HG03045 (cell line): ENCODE results near the gene KEAP1.
"Not testable (repeated sequence)": the region's sequence is repeated elsewhere in the genome, so short reads cannot be mapped to it uniquely, and the experiment has no call there.

Experiments
- ATAC-seq: cut with Tn5 transposase; IDR thresholded peaks from one replicate; pipeline ENCODE4 v1.9.1; 2021; ENCODE audit warnings: mild to moderate bottlenecking, moderate library complexity; ENCODE audit not compliant: unreplicated experiment

The KEAP1 gene

DNA sequence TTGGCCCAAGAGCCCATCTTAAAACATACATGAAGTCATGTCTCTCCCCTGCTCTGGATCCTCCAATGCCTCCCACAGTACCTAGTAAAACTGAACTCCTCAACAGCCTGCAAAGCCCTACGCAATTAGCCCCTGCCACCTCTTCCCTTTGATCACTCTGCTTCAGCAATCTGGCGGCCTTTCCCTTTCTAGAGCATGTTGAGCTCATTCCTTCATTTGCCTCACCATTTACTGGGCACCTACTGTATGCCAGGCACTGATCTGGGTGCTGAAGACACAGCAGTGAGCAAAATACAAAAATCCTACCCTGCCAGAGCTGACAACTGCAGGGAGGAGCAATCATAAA lies 2.9 kb downstream of the KEAP1 start:
- ATAC-seq, result no peak

DNA sequence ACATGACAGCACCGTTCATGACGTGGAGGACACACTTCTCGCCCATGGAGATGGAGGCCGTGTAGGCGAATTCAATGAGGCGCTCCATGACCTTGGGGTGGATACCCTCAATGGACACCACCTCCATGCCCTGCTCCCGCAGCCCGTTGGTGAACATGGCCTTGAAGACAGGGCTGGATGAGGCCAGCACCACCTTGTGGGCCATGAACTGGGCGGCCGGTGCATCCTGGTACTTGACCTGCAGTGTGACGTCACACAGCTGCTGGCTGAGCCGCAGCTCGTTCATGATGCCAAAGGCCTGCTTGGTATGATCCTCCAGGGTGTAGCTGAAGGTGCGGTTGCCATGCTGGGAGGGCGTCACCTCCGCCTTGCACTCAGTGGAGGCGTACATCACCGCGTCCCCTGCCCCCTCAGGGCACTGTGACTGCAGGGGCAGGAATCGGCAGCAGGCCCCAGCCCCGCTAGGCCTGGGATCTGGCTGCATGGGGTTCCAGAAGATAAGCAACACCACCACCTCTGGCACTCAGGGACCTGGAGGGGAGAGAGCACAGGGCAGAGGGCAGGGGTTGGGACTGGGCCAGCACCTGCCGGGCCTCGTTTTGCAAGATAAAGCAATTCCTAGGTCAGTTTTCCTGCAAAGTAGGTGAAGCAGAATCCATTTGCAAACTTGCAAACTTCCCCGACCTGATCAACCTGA lies 3.5 kb downstream of the KEAP1 start:
- ATAC-seq, result no peak

DNA sequence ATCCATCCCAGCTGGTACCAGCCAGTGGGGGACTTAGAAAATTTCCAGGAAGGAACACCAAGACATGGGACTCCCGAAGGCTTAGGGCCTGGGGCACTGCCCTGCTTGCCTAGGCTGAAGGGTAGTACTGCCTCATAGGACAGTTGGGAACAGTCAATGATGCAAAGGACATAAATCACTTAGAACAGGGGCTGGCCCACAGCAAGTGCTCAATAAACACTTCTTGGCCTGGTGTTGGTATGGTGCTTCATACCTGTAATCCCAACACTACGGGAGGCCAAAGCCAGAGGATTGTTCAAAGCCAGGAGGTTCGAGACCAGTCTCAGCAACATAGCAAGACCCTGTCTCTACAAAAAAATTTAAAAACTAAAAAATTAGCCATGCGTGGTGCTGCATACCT lies 5.8 kb downstream of the KEAP1 start:
- ATAC-seq, result no peak

DNA sequence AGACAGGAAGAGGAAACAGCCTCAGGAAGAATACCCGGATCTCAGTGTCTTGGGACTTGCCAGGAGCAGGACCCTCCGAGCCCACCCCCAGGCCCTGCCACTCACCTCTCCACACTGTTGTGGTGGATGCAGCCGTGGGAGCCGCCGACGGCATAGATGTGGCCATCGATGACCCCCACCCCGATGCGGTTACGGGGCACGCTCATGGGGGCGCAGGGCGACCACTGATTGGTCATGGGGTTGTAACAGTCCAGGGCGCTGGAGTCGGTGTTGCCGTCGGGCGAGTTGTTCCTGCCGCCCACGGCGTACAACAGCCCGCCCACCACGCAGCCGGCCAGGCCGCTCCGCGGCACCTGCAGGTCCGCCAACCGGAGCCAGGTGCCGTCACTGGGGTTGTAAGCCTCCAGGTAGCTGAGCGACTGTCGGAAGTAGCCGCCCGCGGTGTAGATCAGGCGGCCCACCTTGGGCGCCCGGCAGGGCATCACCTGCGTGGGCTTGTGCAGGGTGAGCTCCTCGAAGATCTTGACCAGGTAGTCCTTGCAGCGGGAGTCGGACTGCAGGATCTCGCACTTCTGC lies 11.6 kb downstream of the KEAP1 start:
- ATAC-seq, result no peak

- ATAC-seq, result no peak
Measured at GRCh38 chr19:10486551-10486950, 16.6 kb downstream of the KEAP1 start.

DNA sequence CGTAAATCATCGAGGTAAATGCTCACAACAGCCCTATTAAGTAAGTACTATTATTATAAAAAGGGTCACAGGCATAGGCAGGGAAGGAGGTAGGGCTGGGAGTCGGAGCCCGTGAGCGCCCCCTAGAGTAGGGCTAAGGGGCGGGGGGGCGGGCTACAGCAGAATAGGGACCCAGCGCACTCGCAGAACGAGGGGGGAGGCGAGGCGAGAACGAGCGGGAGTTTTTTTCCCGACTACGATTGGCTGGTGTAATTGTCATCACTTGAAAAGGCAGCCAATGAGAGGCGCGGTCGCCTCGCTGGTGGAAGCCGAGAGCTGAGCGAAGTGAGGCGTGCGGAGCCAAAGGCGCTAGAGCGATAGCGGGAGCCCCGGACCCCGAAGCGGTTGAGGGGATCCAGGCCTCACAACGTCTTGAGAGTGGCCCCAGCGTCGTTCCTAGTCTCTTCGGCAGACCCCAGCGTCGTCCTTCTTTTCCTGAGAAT lies 24.2 kb downstream of the KEAP1 start:
- ATAC-seq, result no peak

GRCh38 chr19:10478476-10478875 lies 24.7 kb downstream of the KEAP1 start:
- no peak for ATAC-seq

DNA sequence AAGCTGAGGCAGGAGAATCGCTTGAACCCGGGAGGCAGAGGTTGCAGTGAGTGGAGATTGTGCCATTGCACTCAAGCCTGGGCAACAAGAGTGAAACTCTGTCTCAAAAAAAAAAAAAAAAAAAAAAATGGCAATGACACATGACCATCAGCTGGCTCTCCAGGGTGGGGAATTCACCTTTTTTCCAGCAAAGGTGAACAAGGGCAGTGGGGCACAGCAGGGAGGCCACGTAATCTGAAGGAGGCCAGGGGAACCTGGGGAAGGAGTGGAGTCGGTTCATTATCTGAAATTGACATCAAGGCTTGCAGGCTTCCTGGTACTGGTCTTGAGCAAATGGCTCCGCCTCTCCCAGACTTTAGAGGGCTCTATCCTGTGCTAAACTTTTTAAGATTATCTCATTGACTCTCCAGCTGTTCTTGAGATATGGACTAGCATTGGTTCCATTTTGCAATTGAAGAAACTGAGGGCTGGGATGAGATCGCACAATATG lies 28.1 kb downstream of the KEAP1 start:
- no peak for ATAC-seq

DNA sequence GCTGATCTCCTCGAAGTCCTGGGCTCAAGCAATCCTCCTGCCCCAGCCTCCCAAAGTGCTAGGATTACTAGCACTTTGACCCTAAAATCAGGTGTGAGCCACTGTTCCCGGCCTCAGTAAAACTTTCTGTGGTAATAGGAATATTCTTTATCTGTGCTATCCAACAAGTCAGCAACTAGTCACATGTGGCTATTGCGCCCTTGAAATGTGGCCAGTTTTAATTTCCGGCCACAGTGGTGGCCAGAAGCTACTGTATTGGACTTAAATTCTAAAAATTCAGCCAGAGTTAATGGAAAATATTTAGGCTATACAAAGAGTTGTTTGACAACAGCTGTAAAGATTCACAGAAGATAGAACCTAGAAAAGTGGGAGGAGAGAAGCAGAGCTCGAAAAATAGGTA lies 30.0 kb downstream of the KEAP1 start:
- ATAC-seq, result no peak

- no peak for ATAC-seq
Measured at GRCh38 chr19:10471909-10472308, 31.2 kb downstream of the KEAP1 start.

GRCh38 chr19:10468133-10468532 lies 35.0 kb downstream of the KEAP1 start:
- no peak for ATAC-seq

DNA sequence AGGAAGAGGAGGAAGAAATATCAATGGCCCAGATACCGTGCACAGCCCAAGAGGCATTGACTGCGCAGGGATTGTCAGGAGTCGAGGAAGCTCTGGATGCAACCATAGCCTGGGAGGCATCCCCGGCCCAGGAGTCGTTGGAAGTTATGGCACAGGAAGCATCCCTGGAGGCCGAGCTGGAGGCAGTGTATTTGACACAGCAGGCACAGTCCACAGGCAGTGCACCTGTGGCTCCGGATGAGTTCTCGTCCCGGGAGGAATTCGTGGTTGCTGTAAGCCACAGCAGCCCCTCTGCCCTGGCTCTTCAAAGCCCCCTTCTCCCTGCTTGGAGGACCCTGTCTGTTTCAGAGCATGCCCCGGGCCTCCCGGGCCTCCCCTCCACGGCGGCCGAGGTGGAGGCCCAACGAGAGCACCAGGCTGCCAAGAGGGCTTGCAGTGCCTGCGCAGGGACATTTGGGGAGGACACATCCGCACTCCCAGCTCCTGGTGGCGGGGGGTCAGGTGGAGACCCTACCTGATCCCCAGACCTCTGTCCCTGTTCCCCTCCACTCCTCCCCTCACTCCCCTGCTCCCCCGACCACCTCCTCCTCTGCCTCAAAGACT lies 36.0 kb downstream of the KEAP1 start:
- ATAC-seq, result no peak

DNA sequence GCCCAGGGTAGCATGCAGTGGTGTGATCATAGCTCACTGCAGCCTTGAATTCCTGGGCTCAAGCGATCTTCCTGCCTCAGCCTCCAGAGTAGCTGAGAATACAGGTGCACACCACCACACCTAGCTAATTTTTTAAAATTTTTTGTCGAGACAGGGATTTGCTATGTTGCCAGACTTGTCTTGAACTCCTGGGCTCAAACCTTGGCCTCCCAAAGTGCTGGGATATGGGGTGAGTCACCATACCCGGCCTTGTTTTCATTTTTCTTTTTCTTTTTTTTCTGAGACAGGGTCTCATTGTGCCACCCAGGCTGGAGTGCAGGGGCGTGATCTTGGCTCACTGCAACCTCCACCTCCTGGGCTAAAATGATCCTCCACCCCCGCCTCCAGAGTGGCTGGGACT lies 38.7 kb downstream of the KEAP1 start:
- ATAC-seq, result no peak

- ATAC-seq, result no peak
Measured at GRCh38 chr19:10462557-10462956, 40.6 kb downstream of the KEAP1 start.

DNA sequence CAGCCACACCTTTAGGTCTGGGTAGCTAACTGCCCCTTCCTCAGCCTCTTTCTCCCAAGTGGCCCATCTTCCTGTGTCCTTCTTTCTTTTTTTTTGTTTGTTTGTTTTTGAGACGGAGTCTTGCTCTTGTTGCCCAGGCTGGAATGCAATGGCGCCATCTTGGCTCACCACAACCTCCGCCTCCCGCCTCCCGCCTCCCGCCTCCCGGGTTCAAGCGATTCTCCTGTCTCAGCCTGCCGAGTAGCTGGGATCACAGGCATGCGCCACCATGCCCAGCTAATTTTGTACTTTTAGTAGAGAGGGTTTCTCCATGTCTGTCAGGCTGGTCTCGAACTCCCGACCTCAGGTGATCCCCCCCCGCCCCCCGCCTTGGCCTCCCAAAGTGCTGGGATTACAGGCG lies 41.1 kb downstream of the KEAP1 start:
- not testable (repeated sequence) for ATAC-seq

GRCh38 chr19:10461047-10461949 lies 41.9 kb downstream of the KEAP1 start:
- peak; percentile 78 for ATAC-seq

GRCh38 chr19:10460714-10461046 lies 42.5 kb downstream of the KEAP1 start:
- no peak for ATAC-seq

DNA sequence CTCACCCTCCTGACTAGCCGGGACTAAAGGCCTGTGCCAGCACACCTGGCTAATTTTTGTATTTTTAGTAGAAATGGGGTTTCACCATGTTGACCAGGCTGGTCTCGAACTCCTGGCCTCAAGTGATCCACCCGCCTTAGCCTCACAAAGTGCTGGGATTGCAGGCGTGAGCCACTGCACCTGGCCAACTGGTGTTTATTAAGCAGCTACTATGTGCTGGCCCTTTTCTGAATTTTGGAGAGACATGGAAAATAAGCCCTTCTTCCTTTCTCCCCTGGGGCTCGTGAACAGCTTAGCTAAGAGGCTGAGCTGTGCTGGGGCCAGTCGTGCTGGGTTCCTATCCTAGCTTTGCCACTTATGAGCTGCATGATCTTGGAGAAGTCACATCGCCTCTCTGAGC lies 44.4 kb downstream of the KEAP1 start:
- not testable (repeated sequence) for ATAC-seq

GRCh38 chr19:10454267-10454666 lies 48.9 kb downstream of the KEAP1 start:
- no peak for ATAC-seq

GRCh38 chr19:10453852-10454251 lies 49.3 kb downstream of the KEAP1 start:
- no peak for ATAC-seq
